OCI-LY3 (cell line): ENCODE results near the gene TYROBP.

Experiments used
- CTCF ChIP-seq: fragments of 200-600, 300-600 bp; sonication (generic); IDR thresholded peaks from 2 replicates; pipeline ENCODE4 v1.5.1; 2014; ENCODE audit warnings: antibody characterized with exemption, low read length, low read depth
- EZH2phosphoT487 ChIP-seq: fragments of 200-600 bp; shearing (Covaris generic); IDR thresholded peaks from 2 replicates; pipeline ENCODE4 v1.6.1; 2018; ENCODE audit warnings: antibody characterized with exemption, mixed run types, low read depth

GRCh38 chr19:35860818-35861639 is 47.1 kb downstream of the TYROBP start:
- no peak for TF ChIP-seq CTCF
- no peak for TF ChIP-seq EZH2phosphoT487
